Measurements from ENCODE around the gene PLA2G4E.

DNA sequence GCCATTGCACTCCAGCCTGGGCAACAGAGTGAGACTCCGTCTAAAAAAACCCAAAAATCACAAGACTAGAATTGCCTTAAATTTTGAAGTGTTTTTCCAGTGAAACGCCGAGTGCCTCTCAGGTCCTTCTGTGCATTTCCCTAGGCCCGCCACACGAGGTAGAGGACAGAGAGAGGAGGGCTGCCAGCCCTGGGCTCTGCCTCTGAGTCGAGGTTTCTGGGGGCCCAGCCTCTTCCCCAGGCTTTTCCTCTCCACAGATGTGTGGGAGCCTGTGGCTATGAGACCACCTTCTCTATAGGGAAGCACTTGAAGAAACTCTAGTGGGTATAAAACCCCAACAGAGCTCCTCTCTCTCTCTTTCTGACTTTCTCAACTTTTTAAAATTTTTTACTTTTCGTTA, 37.6 kb downstream of the PLA2G4E start:
- TF ChIP-seq, protein P1, sequence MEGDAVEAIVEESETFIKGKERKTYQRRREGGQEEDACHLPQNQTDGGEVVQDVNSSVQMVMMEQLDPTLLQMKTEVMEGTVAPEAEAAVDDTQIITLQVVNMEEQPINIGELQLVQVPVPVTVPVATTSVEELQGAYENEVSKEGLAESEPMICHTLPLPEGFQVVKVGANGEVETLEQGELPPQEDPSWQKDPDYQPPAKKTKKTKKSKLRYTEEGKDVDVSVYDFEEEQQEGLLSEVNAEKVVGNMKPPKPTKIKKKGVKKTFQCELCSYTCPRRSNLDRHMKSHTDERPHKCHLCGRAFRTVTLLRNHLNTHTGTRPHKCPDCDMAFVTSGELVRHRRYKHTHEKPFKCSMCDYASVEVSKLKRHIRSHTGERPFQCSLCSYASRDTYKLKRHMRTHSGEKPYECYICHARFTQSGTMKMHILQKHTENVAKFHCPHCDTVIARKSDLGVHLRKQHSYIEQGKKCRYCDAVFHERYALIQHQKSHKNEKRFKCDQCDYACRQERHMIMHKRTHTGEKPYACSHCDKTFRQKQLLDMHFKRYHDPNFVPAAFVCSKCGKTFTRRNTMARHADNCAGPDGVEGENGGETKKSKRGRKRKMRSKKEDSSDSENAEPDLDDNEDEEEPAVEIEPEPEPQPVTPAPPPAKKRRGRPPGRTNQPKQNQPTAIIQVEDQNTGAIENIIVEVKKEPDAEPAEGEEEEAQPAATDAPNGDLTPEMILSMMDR (conservative IDR thresholded peaks at IDR 0.05; ENCODE audit: low read depth, low read length) = no peak
- no peak for TF ChIP-seq EZH2 (IDR thresholded peaks at IDR 0.05; ENCODE audit: borderline replicate concordance, low read depth, low read length, poor library complexity, severe bottlenecking)
